Neuronal stem cell (in vitro differentiated cells): ENCODE measurements around the gene SGSM2. TPM values are rescaled to one million over a fixed set of nuclear protein-coding genes. Genes with fewer than 3 reads are reported as not detected.

ENCODE experiments used
- DNase-seq: peaks from one replicate; pipeline ENCODE4 v3.0.0-alpha.2; 2013; ENCODE audit warnings: low spot score
- H2AFZ ChIP-seq: one replicate; pipeline ENCODE4 v1.6.1; 2013; ENCODE audit warnings: mild to moderate bottlenecking, low read length, inconsistent platforms
- H2AK5ac ChIP-seq: 2 replicates; pipeline ENCODE4 v1.6.1; 2013; ENCODE audit warnings: low read depth, mild to moderate bottlenecking, inconsistent platforms, low read length, moderate library complexity, mixed read lengths
- H2BK120ac ChIP-seq: 2 replicates; pipeline ENCODE4 v1.6.1; 2013; ENCODE audit warnings: low read depth, mild to moderate bottlenecking, inconsistent platforms, low read length, moderate library complexity, mixed read lengths
- H2BK12ac ChIP-seq: one replicate; pipeline ENCODE4 v1.6.1; 2013; ENCODE audit warnings: low read length, inconsistent platforms
- H2BK15ac ChIP-seq: 2 replicates; pipeline ENCODE4 v1.6.1; 2013; ENCODE audit warnings: mild to moderate bottlenecking, low read length, inconsistent platforms, mixed read lengths
- H2BK5ac ChIP-seq: one replicate; pipeline ENCODE4 v1.6.1; 2013; ENCODE audit warnings: inconsistent platforms, mild to moderate bottlenecking, low read length, moderate library complexity
- H3K14ac ChIP-seq: one replicate; pipeline ENCODE4 v1.6.1; 2013; ENCODE audit warnings: low read length, inconsistent platforms
- H3K18ac ChIP-seq: 2 replicates; pipeline ENCODE4 v1.6.1; 2013; ENCODE audit warnings: low read length, inconsistent platforms
- H3K23ac ChIP-seq: 2 replicates; pipeline ENCODE4 v1.6.1; 2013; ENCODE audit warnings: low read depth, mild to moderate bottlenecking, mixed read lengths, low read length, inconsistent platforms; ENCODE audit not compliant: poor library complexity
- H3K27ac ChIP-seq: replicated peaks from 3 replicates; pipeline ENCODE4 v1.5.1; 2013; ENCODE audit warnings: low read length, inconsistent platforms
- H3K27me3 ChIP-seq, 3 experiments: 2 replicates each; pipeline ENCODE4 v1.6.1; 2013; ENCODE audit warnings: low read length in 3 of 3, mild to moderate bottlenecking in 2 of 3, inconsistent platforms in 1 of 3, low read depth in 1 of 3, mixed read lengths in 1 of 3, moderate library complexity in 1 of 3; ENCODE audit not compliant: control insufficient read depth in 3 of 3, insufficient read depth in 3 of 3
- H3K36me3 ChIP-seq, 2 donors: replicated peaks in 1 of 2; 2 replicates each; pipeline ENCODE4 v1.6.1; 2013; ENCODE audit warnings: low read length in 2 of 2; ENCODE audit not compliant: control insufficient read depth in 2 of 2, insufficient read depth in 2 of 2
- H3K4ac ChIP-seq: 2 replicates; pipeline ENCODE4 v1.6.1; 2013; ENCODE audit warnings: inconsistent platforms, mild to moderate bottlenecking, low read length, moderate library complexity
- H3K4me1 ChIP-seq, 2 donors: 1 replicate in 1 of 2; 2 replicates in 1 of 2; pipeline ENCODE4 v1.6.1; 2013; ENCODE audit warnings: low read length in 2 of 2, low read depth in 1 of 2; ENCODE audit not compliant: control insufficient read depth in 2 of 2, insufficient read depth in 1 of 2
- H3K4me2 ChIP-seq: one replicate; pipeline ENCODE4 v1.6.1; 2013; ENCODE audit warnings: mild to moderate bottlenecking, low read length, inconsistent platforms; ENCODE audit not compliant: insufficient read depth, poor library complexity, severe bottlenecking
- H3K4me3 ChIP-seq, 2 donors: 2 replicates each; pipeline ENCODE4 v1.5.1; 2013; ENCODE audit warnings: low read length in 2 of 2, mild to moderate bottlenecking in 2 of 2, inconsistent platforms in 1 of 2, moderate library complexity in 1 of 2
- H3K79me1 ChIP-seq: one replicate; pipeline ENCODE4 v1.6.1; 2013; ENCODE audit warnings: low read depth, mild to moderate bottlenecking, inconsistent platforms, low read length, moderate library complexity
- H3K9ac ChIP-seq: one replicate; pipeline ENCODE4 v1.6.1; 2013; ENCODE audit warnings: mild to moderate bottlenecking, low read depth, low read length, inconsistent platforms; ENCODE audit not compliant: poor library complexity
- H3K9me3 ChIP-seq, 2 donors: replicated peaks in 1 of 2; 2 replicates each; pipeline versions ENCODE3 to v1.6.1; 2013; ENCODE audit warnings: low read length in 2 of 2, mild to moderate bottlenecking in 2 of 2, inconsistent platforms in 1 of 2, low read depth in 1 of 2, mixed read lengths in 1 of 2, moderate library complexity in 1 of 2; ENCODE audit not compliant: control insufficient read depth in 2 of 2, insufficient read depth in 1 of 2
- H4K8ac ChIP-seq: one replicate; pipeline ENCODE4 v1.6.1; 2013; ENCODE audit warnings: low read depth, mild to moderate bottlenecking, inconsistent platforms, low read length, moderate library complexity
- H4K91ac ChIP-seq: one replicate; pipeline ENCODE4 v1.6.1; 2013; ENCODE audit warnings: low read length, low read depth, mild to moderate bottlenecking, inconsistent platforms; ENCODE audit not compliant: poor library complexity
- WGBS, 2 donors: extraction: QIAGEN DNeasy Blood & Tissue Kit; methylation state at CpG; one replicate each; pipeline ENCODE4 v1.1.7; 2013; ENCODE audit warnings: missing lambda C conversion rate in 2 of 2, mixed read lengths in 1 of 2; ENCODE audit not compliant: insufficient read length in 2 of 2, insufficient replicate concordance in 1 of 2; ENCODE audit errors: extremely low coverage in 2 of 2; 5-methylcytosine and 5-hydroxymethylcytosine counted together
- small RNA-seq: library from polyadenylated mRNA; stranded (forward); fragments of <200 nt; extraction: miRNeasy Mini kit (QIAGEN cat#:217004); gene quantifications from one replicate; pipeline ENCODE3, GENCODE V24; 2013; ENCODE audit not compliant: insufficient read depth

The SGSM2 gene

DNA sequence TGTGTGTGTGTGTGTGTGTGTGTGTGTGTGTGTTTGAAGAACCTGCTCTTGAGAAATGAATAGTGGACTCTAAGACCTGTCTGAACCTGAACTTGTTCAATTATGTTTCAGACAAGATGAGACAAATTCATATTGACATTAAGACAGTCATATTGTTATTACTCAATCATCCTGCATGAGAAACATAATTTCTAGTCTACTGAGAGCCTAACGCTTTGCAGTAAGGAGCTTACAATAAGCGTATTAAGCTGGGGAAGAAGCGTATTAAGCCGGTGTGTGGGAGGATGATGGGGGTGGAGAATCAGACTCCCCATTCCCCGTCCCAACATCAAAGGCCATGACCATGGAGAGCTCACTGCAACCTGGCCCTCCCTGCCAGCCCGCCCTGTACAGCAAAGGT is 86.0 kb downstream of the SGSM2 start:
- Histone ChIP-seq H4K91ac (no peak overlapping the region), H2BK5ac (no peak overlapping the region), H3K18ac (no peak overlapping the region), H3K9ac (no peak overlapping the region), H2AK5ac (no peak overlapping the region), H3K4me2 (no peak overlapping the region), H2BK120ac (no peak overlapping the region), H2BK12ac (no peak overlapping the region), H3K23ac (no peak overlapping the region), H4K8ac (no peak overlapping the region), H3K27me3 (no peaks in the 10 kb centered on the region), H2AFZ (no peak overlapping the region), H2BK15ac (no peak overlapping the region), H3K79me1 (no peaks in the 10 kb centered on the region), H3K14ac (no peak overlapping the region), H3K27ac (no peak overlapping the region), H3K9me3 (no peaks in the 10 kb centered on the region), H3K4me1 (no peaks in the 10 kb centered on the region), H3K4ac (no peak overlapping the region), H3K36me3 (peaks cover 16 to 62% of the 10 kb centered on the region in 2 donors), H3K4me3 (no peak overlapping the region)
- whole genome bisulfite sequencing, 2 donors: no CpG with 5 or more reads among the region's 6 CpGs
- no peak for DNase-seq

DNA sequence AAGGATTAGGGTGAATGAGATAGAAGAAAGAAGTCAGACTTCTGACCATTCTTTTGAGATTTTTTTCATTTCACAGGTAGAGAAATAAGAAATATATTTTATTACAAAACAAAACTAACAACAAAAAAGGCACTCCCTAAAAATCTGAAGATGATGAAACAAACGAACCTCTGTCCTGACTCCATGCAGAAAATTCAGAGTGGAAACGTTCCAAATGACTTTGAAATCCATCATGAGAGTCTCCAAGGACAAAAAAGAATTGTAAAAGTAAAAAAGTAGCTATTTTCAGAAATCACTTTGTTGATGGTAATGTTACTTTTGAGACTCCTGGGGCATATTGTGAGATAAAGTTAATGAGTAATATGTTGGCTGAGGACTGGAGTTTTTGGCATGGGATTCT is 89.9 kb downstream of the SGSM2 start:
- no peak overlapping the region for H2BK12ac ChIP-seq
- no peak overlapping the region for H3K14ac ChIP-seq
- DNase-seq: no peak
- H4K91ac ChIP-seq: no peak overlapping the region
- no peak overlapping the region for H3K4ac ChIP-seq
- no peaks in the 10 kb centered on the region for H3K4me1 ChIP-seq
- no peak overlapping the region for H3K23ac ChIP-seq
- no peak overlapping the region for H4K8ac ChIP-seq
- no peak overlapping the region for H2BK15ac ChIP-seq
- no peak overlapping the region for H2BK5ac ChIP-seq
- H3K9me3 ChIP-seq: no peaks in the 10 kb centered on the region
- no peak overlapping the region for H3K27ac ChIP-seq
- WGBS, 2 donors: no CpG with 5 or more reads among the region's 2 CpGs
- peaks cover 2 to 38% of the 10 kb centered on the region in 2 donors for H3K36me3 ChIP-seq
- H3K79me1 ChIP-seq: no peaks in the 10 kb centered on the region
- H3K9ac ChIP-seq: no peak overlapping the region
- H2BK120ac ChIP-seq: no peak overlapping the region
- H2AK5ac ChIP-seq: no peak overlapping the region
- no peak overlapping the region for H3K4me3 ChIP-seq
- H3K4me2 ChIP-seq: no peak overlapping the region
- no peaks in the 10 kb centered on the region for H3K27me3 ChIP-seq
- no peak overlapping the region for H2AFZ ChIP-seq
- no peak overlapping the region for H3K18ac ChIP-seq

DNA sequence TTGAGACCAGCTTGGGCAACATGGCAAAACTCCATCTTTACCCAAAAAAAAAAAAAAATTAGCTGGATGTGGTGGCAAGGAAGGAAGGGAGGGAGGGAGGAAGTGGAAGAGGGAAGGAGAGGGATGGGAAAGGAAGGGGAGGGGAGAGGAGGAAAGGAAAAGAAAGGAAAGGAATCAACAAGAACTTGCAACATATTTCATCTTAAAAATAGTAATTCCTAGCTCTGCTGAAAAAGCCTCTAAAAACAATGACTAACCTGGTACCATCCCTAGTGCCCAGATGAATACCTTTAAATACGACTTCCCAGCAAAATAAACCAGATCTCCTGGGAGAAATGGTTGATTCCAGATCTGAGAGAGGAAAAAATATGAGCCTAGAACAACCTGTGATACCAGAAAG is 90.6 kb downstream of the SGSM2 start:
- no peak overlapping the region for H2BK120ac ChIP-seq
- H3K9me3 ChIP-seq: peaks cover 0 to 3% of the 10 kb centered on the region in 2 donors
- no CpG with 5 or more reads among the region's 1 CpG for WGBS, 2 donors
- no peak overlapping the region for H3K14ac ChIP-seq
- no peak for DNase-seq
- H2BK5ac ChIP-seq: no peak overlapping the region
- H4K91ac ChIP-seq: no peak overlapping the region
- no peak overlapping the region for H2AFZ ChIP-seq
- H2BK12ac ChIP-seq: no peak overlapping the region
- H3K36me3 ChIP-seq: peaks cover 3 to 43% of the 10 kb centered on the region in 2 donors
- no peak overlapping the region for H3K4ac ChIP-seq
- no peak overlapping the region for H2BK15ac ChIP-seq
- no peak overlapping the region for H3K23ac ChIP-seq
- no peak overlapping the region for H3K4me2 ChIP-seq
- no peak overlapping the region for H2AK5ac ChIP-seq
- H4K8ac ChIP-seq: no peak overlapping the region
- H3K4me3 ChIP-seq: no peak overlapping the region
- H3K27me3 ChIP-seq: no peaks in the 10 kb centered on the region
- H3K79me1 ChIP-seq: no peaks in the 10 kb centered on the region
- no peak overlapping the region for H3K9ac ChIP-seq
- H3K18ac ChIP-seq: no peak overlapping the region
- no peaks in the 10 kb centered on the region for H3K4me1 ChIP-seq
- no peak overlapping the region for H3K27ac ChIP-seq

Small RNAs within 50 kb of the gene (small RNA-seq; reads per million reads assigned to genes)
- gene AC006435.3 (not detected), gene AC006435.4 (not detected), gene SNORD91A (508 reads per million, percentile 98 among the genes with 10 or more reads in this experiment), gene SNORD91B (277 reads per million, percentile 98 among the genes with 10 or more reads in this experiment)
